Measurements from ENCODE around the gene DCAKD. TPM values are rescaled to one million over a fixed set of nuclear protein-coding genes. Genes with fewer than 3 reads are reported as not detected.

The DCAKD gene
- total and polyA plus RNA-seq, 10 of the 15 experiments (the other 5 are each of a cell fraction or from before 2014, with no cell fraction given): 11.6 to 62.7 (median 38.3) TPM

GRCh38 chr17:45029758-45030423, 21.5 kb downstream of the DCAKD start (continued):
- TF ChIP-seq, protein P1, sequence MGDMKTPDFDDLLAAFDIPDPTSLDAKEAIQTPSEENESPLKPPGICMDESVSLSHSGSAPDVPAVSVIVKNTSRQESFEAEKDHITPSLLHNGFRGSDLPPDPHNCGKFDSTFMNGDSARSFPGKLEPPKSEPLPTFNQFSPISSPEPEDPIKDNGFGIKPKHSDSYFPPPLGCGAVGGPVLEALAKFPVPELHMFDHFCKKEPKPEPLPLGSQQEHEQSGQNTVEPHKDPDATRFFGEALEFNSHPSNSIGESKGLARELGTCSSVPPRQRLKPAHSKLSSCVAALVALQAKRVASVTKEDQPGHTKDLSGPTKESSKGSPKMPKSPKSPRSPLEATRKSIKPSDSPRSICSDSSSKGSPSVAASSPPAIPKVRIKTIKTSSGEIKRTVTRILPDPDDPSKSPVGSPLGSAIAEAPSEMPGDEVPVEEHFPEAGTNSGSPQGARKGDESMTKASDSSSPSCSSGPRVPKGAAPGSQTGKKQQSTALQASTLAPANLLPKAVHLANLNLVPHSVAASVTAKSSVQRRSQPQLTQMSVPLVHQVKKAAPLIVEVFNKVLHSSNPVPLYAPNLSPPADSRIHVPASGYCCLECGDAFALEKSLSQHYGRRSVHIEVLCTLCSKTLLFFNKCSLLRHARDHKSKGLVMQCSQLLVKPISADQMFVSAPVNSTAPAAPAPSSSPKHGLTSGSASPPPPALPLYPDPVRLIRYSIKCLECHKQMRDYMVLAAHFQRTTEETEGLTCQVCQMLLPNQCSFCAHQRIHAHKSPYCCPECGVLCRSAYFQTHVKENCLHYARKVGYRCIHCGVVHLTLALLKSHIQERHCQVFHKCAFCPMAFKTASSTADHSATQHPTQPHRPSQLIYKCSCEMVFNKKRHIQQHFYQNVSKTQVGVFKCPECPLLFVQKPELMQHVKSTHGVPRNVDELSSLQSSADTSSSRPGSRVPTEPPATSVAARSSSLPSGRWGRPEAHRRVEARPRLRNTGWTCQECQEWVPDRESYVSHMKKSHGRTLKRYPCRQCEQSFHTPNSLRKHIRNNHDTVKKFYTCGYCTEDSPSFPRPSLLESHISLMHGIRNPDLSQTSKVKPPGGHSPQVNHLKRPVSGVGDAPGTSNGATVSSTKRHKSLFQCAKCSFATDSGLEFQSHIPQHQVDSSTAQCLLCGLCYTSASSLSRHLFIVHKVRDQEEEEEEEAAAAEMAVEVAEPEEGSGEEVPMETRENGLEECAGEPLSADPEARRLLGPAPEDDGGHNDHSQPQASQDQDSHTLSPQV (IDR thresholded peaks at IDR 0.05): no peak
- TF ChIP-seq ELK1 (IDR thresholded peaks at IDR 0.05; ENCODE audit: low read depth, low read length): no peak
- TF ChIP-seq, protein P2, sequence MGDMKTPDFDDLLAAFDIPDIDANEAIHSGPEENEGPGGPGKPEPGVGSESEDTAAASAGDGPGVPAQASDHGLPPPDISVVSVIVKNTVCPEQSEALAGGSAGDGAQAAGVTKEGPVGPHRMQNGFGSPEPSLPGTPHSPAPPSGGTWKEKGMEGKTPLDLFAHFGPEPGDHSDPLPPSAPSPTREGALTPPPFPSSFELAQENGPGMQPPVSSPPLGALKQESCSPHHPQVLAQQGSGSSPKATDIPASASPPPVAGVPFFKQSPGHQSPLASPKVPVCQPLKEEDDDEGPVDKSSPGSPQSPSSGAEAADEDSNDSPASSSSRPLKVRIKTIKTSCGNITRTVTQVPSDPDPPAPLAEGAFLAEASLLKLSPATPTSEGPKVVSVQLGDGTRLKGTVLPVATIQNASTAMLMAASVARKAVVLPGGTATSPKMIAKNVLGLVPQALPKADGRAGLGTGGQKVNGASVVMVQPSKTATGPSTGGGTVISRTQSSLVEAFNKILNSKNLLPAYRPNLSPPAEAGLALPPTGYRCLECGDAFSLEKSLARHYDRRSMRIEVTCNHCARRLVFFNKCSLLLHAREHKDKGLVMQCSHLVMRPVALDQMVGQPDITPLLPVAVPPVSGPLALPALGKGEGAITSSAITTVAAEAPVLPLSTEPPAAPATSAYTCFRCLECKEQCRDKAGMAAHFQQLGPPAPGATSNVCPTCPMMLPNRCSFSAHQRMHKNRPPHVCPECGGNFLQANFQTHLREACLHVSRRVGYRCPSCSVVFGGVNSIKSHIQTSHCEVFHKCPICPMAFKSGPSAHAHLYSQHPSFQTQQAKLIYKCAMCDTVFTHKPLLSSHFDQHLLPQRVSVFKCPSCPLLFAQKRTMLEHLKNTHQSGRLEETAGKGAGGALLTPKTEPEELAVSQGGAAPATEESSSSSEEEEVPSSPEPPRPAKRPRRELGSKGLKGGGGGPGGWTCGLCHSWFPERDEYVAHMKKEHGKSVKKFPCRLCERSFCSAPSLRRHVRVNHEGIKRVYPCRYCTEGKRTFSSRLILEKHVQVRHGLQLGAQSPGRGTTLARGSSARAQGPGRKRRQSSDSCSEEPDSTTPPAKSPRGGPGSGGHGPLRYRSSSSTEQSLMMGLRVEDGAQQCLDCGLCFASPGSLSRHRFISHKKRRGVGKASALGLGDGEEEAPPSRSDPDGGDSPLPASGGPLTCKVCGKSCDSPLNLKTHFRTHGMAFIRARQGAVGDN (IDR thresholded peaks at IDR 0.05): 0 out of 2 replicates have a peak, but pooled peaks have one; percentile 53
- TF ChIP-seq, protein P3, sequence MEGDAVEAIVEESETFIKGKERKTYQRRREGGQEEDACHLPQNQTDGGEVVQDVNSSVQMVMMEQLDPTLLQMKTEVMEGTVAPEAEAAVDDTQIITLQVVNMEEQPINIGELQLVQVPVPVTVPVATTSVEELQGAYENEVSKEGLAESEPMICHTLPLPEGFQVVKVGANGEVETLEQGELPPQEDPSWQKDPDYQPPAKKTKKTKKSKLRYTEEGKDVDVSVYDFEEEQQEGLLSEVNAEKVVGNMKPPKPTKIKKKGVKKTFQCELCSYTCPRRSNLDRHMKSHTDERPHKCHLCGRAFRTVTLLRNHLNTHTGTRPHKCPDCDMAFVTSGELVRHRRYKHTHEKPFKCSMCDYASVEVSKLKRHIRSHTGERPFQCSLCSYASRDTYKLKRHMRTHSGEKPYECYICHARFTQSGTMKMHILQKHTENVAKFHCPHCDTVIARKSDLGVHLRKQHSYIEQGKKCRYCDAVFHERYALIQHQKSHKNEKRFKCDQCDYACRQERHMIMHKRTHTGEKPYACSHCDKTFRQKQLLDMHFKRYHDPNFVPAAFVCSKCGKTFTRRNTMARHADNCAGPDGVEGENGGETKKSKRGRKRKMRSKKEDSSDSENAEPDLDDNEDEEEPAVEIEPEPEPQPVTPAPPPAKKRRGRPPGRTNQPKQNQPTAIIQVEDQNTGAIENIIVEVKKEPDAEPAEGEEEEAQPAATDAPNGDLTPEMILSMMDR (IDR thresholded peaks at IDR 0.05 in 2 of 3, conservative IDR thresholded peaks at IDR 0.05 in 1 of 3; ENCODE audit: control insufficient read depth in 2 of 3, extremely low read depth in 1 of 3, insufficient read depth in 1 of 3, low read depth in 3 of 3, low read length in 3 of 3): peak in 1 of 3 experiments; percentile 41; a peak in 2 of 6 replicates
- no peak for TF ChIP-seq USF2 (IDR thresholded peaks at IDR 0.05; ENCODE audit: borderline replicate concordance, low read depth, low read length)
- TF ChIP-seq TCF3 (IDR thresholded peaks at IDR 0.05; ENCODE audit: borderline replicate concordance, insufficient read depth, low read depth, low read length): no peak
- no peak for TF ChIP-seq SREBF1 (IDR thresholded peaks at IDR 0.05; ENCODE audit: low read length)
- no peak for TF ChIP-seq NFIC (IDR thresholded peaks at IDR 0.05; ENCODE audit: low read depth, low read length)
- peak; percentile 45; the same call in 1 of the 2 replicates for TF ChIP-seq RAD21 (IDR thresholded peaks at IDR 0.05; ENCODE audit: insufficient read depth, low read depth, low read length)
- TF ChIP-seq, protein P4, sequence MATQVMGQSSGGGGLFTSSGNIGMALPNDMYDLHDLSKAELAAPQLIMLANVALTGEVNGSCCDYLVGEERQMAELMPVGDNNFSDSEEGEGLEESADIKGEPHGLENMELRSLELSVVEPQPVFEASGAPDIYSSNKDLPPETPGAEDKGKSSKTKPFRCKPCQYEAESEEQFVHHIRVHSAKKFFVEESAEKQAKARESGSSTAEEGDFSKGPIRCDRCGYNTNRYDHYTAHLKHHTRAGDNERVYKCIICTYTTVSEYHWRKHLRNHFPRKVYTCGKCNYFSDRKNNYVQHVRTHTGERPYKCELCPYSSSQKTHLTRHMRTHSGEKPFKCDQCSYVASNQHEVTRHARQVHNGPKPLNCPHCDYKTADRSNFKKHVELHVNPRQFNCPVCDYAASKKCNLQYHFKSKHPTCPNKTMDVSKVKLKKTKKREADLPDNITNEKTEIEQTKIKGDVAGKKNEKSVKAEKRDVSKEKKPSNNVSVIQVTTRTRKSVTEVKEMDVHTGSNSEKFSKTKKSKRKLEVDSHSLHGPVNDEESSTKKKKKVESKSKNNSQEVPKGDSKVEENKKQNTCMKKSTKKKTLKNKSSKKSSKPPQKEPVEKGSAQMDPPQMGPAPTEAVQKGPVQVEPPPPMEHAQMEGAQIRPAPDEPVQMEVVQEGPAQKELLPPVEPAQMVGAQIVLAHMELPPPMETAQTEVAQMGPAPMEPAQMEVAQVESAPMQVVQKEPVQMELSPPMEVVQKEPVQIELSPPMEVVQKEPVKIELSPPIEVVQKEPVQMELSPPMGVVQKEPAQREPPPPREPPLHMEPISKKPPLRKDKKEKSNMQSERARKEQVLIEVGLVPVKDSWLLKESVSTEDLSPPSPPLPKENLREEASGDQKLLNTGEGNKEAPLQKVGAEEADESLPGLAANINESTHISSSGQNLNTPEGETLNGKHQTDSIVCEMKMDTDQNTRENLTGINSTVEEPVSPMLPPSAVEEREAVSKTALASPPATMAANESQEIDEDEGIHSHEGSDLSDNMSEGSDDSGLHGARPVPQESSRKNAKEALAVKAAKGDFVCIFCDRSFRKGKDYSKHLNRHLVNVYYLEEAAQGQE (IDR thresholded peaks at IDR 0.05; ENCODE audit: low read depth, low read length): no peak
- TF ChIP-seq LARP7 (IDR thresholded peaks at IDR 0.05): no peak
